ENCODE measurements around the gene ADI1. TPM values are rescaled to one million over a fixed set of nuclear protein-coding genes. Genes with fewer than 3 reads are reported as not detected.

Gene ADI1
- 53.1 to 64.3 TPM (median 54.6 TPM) in 5 replicates for total RNA-seq (2022; extraction: Qiagen RNA extraction)

GRCh38 chr2:3519255-3520205 is at the start of gene ADI1:
Gene ADI1, minus strand, starts transcription at chr2:3519531. Its CDS starts 44 bp downstream, at chr2:3519487.

GRCh38 chr2:3558205-3559014 is 39.1 kb upstream of the ADI1 start, which contains the start of gene RNASEH1:
Gene RNASEH1, minus strand, starts transcription at chr2:3558333. Its CDS starts 73 bp downstream, at chr2:3558260.

Other genes with a start within 250 kb of the ADI1 start
- 41.5 to 42.0 TPM (median 41.6 TPM) in 5 replicates for gene EIPR1, start 141.7 kb downstream of the ADI1 start, total RNA-seq (2022; extraction: Qiagen RNA extraction)
- 49.8 to 73.3 TPM (median 67.6 TPM) in 5 replicates for gene TRAPPC12, start 139.8 kb downstream of the ADI1 start, total RNA-seq (2022; extraction: Qiagen RNA extraction)
- 45.7 to 58.0 TPM (median 52.0 TPM) in 5 replicates for gene RNASEH1, start 38.8 kb upstream of the ADI1 start, total RNA-seq (2022; extraction: Qiagen RNA extraction)
- 2,916 to 4,264 TPM (median 2,985 TPM) in 5 replicates for gene RPS7, start 55.7 kb upstream of the ADI1 start, total RNA-seq (2022; extraction: Qiagen RNA extraction)
- 0.50 to 0.62 TPM (median 0.55 TPM) in 5 replicates for gene COLEC11, start 75.6 kb upstream of the ADI1 start, total RNA-seq (2022; extraction: Qiagen RNA extraction)
- gene ALLC, start 138.7 kb upstream of the ADI1 start, total RNA-seq (2022; extraction: Qiagen RNA extraction), result 0.06 to 0.13 TPM (median 0.12 TPM) in 4 of 5 replicates, not detected in the other
- 0.22 to 0.55 TPM (median 0.52 TPM) in 5 replicates for gene DCDC2C, start 184.0 kb upstream of the ADI1 start, total RNA-seq (2022; extraction: Qiagen RNA extraction)